Testis (tissue), 3 donors: Measurements from ENCODE around the gene SLC24A3. TPM values are rescaled to one million over a fixed set of nuclear protein-coding genes. Genes with fewer than 3 reads are reported as not detected.

ENCODE experiments used
- DNase-seq: peaks from one replicate; pipeline ENCODE4 v3.0.0-alpha.2; 2019
- H3K27ac ChIP-seq, 2 donors: fragments of 200-600 bp; sonication (generic); one replicate each; pipeline ENCODE4 v1.5.1; 2019
- H3K27me3 ChIP-seq: fragments of 200-600 bp; sonication (generic); one replicate; pipeline ENCODE4 v1.5.1; 2019
- H3K36me3 ChIP-seq: fragments of 200-600 bp; sonication (generic); one replicate; pipeline ENCODE4 v1.5.1; 2017; ENCODE audit warnings: low read depth; ENCODE audit errors: missing control alignments
- H3K4me1 ChIP-seq: fragments of 200-600 bp; sonication (generic); one replicate; pipeline ENCODE4 v1.5.1; 2019
- H3K4me3 ChIP-seq, 2 donors: fragments of 200-600 bp; sonication (generic); one replicate each; pipeline ENCODE4 v1.5.1; 2017 to 2019
- H3K9me3 ChIP-seq: fragments of 200-600 bp; sonication (generic); one replicate; pipeline ENCODE4 v1.5.1; 2017
- POLR2A ChIP-seq: fragments of 450-650 bp; IDR thresholded peaks from one replicate; pipeline ENCODE4 v1.6.1; 2017; ENCODE audit warnings: antibody characterized with exemption, mild to moderate bottlenecking, moderate library complexity
- WGBS, 2 donors: methylation state at CpG; one replicate each; pipeline ENCODE4 v1.1.5; 2018; 5-methylcytosine and 5-hydroxymethylcytosine counted together
- intact Hi-C: fragments of 100-400 bp; cut with DNase I; formaldehyde crosslinking; loops from one replicate; pipeline ENCODE4 v1.15.1; 2023; ENCODE audit warnings: low total_unique reads
- polyA plus RNA-seq: library from polyadenylated mRNA; stranded (reverse); fragments of 350-450 nt; fragmentation: Illumina TruSeq; extraction: RNeasy Lipid Tissue Mini Kit (QIAGEN cat#74804); gene quantifications from one replicate; pipeline ENCODE4 v1.2.3, GENCODE V29; 2014; ENCODE audit warnings: low read depth, low replicate concordance; ENCODE audit not compliant: insufficient read depth
- total RNA-seq, 2 donors: library from RNA; depleted of rRNA; stranded (reverse); fragments of >200 nt; gene quantifications; one replicate each; pipeline ENCODE4 v1.2.3, GENCODE V29; 2016
- TF ChIP-seq, protein P1 (sequence below), 3 experiments: fragments of 450-650 bp in 2 of 3; fragments of 200-600 bp in 1 of 3; sonication (generic) in 1 of 3; IDR thresholded peaks; one replicate each; pipeline ENCODE4 v1.5.1; 2016 to 2019; ENCODE audit warnings: antibody characterized with exemption in 3 of 3, mild to moderate bottlenecking in 2 of 3, moderate library complexity in 1 of 3

The SLC24A3 gene
- total and polyA plus RNA-seq, 3 donors from 2014 or later: 2.4 to 4.5 (median 3.8) TPM

DNA sequence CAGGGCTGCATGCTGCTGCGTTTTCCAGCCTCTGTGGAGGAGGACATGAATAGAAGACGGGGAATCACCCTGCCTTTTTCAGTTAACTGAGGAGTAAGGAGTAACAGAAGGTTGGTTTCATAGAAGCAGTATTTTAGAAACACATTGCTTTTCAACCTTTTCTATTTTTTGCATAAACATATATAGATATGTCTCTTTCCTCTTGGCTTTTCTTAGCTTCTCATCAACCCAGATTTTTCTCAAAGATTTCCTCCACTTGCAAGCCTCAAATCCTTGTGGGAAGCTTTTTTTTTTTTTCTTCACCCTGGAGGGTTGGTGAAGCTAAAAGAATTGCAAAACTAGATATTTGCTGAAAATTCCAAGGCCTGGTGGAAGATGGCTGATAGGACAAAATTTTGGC, 6.0 kb downstream of the SLC24A3 start:
- intact Hi-C loops: loop anchor here (10.0 kb wide), 2 partner anchors 366 to 446 kb away; no protein-coding TSS in a partner anchor
- no peak for DNase-seq
- WGBS, 2 donors: 85 to 87% methylated on average over 2 of the region's 2 CpGs
- Histone ChIP-seq H3K27me3 (no peaks in the 10 kb centered on the region), H3K9me3 (no peaks in the 10 kb centered on the region), H3K27ac (no peak overlapping the region), H3K36me3 (no peaks in the 10 kb centered on the region), H3K4me1 (no peaks in the 10 kb centered on the region), H3K4me3 (no peak overlapping the region)
- TF ChIP-seq POLR2A: no peak
- TF ChIP-seq, protein P1, sequence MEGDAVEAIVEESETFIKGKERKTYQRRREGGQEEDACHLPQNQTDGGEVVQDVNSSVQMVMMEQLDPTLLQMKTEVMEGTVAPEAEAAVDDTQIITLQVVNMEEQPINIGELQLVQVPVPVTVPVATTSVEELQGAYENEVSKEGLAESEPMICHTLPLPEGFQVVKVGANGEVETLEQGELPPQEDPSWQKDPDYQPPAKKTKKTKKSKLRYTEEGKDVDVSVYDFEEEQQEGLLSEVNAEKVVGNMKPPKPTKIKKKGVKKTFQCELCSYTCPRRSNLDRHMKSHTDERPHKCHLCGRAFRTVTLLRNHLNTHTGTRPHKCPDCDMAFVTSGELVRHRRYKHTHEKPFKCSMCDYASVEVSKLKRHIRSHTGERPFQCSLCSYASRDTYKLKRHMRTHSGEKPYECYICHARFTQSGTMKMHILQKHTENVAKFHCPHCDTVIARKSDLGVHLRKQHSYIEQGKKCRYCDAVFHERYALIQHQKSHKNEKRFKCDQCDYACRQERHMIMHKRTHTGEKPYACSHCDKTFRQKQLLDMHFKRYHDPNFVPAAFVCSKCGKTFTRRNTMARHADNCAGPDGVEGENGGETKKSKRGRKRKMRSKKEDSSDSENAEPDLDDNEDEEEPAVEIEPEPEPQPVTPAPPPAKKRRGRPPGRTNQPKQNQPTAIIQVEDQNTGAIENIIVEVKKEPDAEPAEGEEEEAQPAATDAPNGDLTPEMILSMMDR (IDR thresholded peaks at IDR 0.05): no peak

DNA sequence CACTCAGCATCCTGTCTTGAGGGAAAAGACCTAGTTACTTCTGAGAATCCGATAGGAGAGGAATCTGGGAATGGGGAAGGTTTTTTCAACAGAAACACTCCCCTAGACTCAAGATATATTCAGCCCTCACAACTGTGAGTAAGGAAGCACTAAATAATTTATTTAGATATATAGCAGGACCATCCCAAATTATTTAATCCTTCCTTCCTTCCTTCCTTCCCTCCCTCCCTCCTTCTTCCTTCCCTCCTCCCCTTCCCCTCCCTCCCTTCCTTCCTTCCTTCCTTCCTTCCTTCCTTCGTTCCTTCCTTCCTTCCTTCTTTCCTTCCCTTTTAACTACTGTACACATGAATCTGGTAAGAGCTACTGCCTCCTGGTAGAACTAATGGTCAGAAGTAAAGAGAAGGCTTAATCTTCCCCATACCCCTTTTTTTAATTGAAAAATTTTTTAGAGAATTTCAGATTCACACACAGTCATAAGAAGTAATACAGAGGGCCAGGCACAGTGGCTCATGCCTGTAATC, 10.1 kb downstream of the SLC24A3 start:
- WGBS, 2 donors: 74 to 85% methylated on average over 2 of the region's 2 CpGs
- TF ChIP-seq, protein P1 (IDR thresholded peaks at IDR 0.05): no peak
- TF ChIP-seq POLR2A: no peak

DNA sequence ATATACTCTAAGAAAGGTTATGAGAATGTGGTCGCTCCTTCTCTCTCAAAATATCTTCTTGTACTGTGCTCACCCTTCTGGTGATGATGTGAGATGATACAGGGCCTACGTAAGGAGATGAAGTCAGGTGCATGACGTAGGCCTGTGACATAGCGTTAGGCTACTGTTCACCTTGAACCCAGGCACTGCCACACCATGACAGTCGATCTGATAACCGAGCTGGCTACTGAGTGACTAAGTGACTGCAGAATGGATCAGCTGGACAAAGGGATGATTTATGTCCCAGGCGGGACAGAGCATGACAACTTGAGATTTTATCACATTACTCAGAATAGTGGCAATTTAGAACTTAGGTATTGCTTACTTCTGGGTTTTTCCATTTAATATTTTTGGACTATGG, 11.2 kb downstream of the SLC24A3 start:
- H3K4me1 ChIP-seq: no peaks in the 10 kb centered on the region
- H3K9me3 ChIP-seq: no peaks in the 10 kb centered on the region
- no peak for TF ChIP-seq POLR2A
- TF ChIP-seq, protein P1 (IDR thresholded peaks at IDR 0.05): no peak
- WGBS, 2 donors: 96 to 98% methylated on average over 7 of the region's 7 CpGs
- no peak overlapping the region for H3K27ac ChIP-seq
- no peaks in the 10 kb centered on the region for H3K36me3 ChIP-seq
- no peaks in the 10 kb centered on the region for H3K27me3 ChIP-seq
- no peak for DNase-seq
- no peak overlapping the region for H3K4me3 ChIP-seq
- intact Hi-C loops: no loop called here

More for the DNA sequence above, 10.1 kb downstream of the SLC24A3 start:
- Histone ChIP-seq H3K27me3 (no peaks in the 10 kb centered on the region), H3K4me1 (no peaks in the 10 kb centered on the region), H3K4me3 (no peak overlapping the region), H3K36me3 (no peaks in the 10 kb centered on the region), H3K9me3 (no peaks in the 10 kb centered on the region), H3K27ac (no peak overlapping the region)
- DNase-seq: no peak
- intact Hi-C loops: no loop called here

- DNase-seq: no peak
- intact Hi-C loops: no loop called here
- H3K27ac ChIP-seq: no peak overlapping the region
- no peaks in the 10 kb centered on the region for H3K4me1 ChIP-seq
- whole genome bisulfite sequencing, 2 donors: 72 to 81% methylated on average over 6 of the region's 6 CpGs
- no peak overlapping the region for H3K4me3 ChIP-seq
- H3K27me3 ChIP-seq: no peaks in the 10 kb centered on the region
- no peak for TF ChIP-seq POLR2A
- TF ChIP-seq, protein P1 (IDR thresholded peaks at IDR 0.05): no peak
- no peaks in the 10 kb centered on the region for H3K9me3 ChIP-seq
- no peaks in the 10 kb centered on the region for H3K36me3 ChIP-seq
These were observed 19.1 kb downstream of the SLC24A3 start for GRCh38 chr20:19231359-19232035.
